CD4-positive, alpha-beta T cell (primary cell): Measurements from ENCODE around the gene MMP23B. TPM values are rescaled to one million over a fixed set of nuclear protein-coding genes. Genes with fewer than 3 reads are reported as not detected.

Experiments
- ATAC-seq: fragments of 200-7000 bp; cut with Tn5 transposase; one replicate; pipeline ENCODE4 v1.10.0; 2022; ENCODE audit warnings: mild to moderate bottlenecking; ENCODE audit not compliant: poor library complexity
- CTCF ChIA-PET: fragments of 350-600 bp; sonication (Branson Sonifier 250); formaldehyde crosslinking; loops from one replicate; lab custom pipeline; 2021; ENCODE audit warnings: antibody characterized with exemption, inconsistent platforms; lab: Charles Lee
- POLR2A ChIA-PET: fragments of 350-600 bp; sonication (Branson Sonifier 250); formaldehyde crosslinking; loops from one replicate; lab custom pipeline; 2021; ENCODE audit warnings: antibody characterized with exemption, inconsistent platforms; lab: Charles Lee
- DNase-seq, 14 experiments: peaks; one replicate each; pipeline ENCODE4 v3.0.0-alpha.2; 2013 to 2020; ENCODE audit warnings: mixed read lengths in 2 of 14
- H3K27ac ChIP-seq, 2 donors: one replicate each; pipeline versions ENCODE4 v1.5.1 to v1.7.0; 2013; ENCODE audit warnings: low read length in 2 of 2, low read depth in 1 of 2, mild to moderate bottlenecking in 1 of 2
- H3K27me3 ChIP-seq, 2 experiments: 1 replicate in 1 of 2; 2 replicates in 1 of 2; pipeline versions ENCODE4 v1.6.1 to v1.7.0; 2013; ENCODE audit warnings: low read length in 2 of 2, control low read depth in 1 of 2, mild to moderate bottlenecking in 1 of 2, moderate library complexity in 1 of 2; ENCODE audit not compliant: insufficient read depth in 2 of 2, control insufficient read depth in 1 of 2
- H3K36me3 ChIP-seq: one replicate; pipeline ENCODE4 v1.6.1; 2013; ENCODE audit warnings: low read length, control low read depth; ENCODE audit not compliant: insufficient read depth
- H3K4me1 ChIP-seq: one replicate; pipeline ENCODE4 v1.6.1; 2013; ENCODE audit warnings: low read length, control low read depth; ENCODE audit not compliant: insufficient read depth
- H3K4me3 ChIP-seq: one replicate; pipeline ENCODE4 v1.5.1; 2013; ENCODE audit warnings: mild to moderate bottlenecking, low read length, moderate library complexity
- H3K9me3 ChIP-seq, 2 experiments: 1 replicate in 1 of 2; 2 replicates in 1 of 2; pipeline versions ENCODE4 v1.6.1 to v1.7.0; 2013; ENCODE audit warnings: low read length in 2 of 2, mild to moderate bottlenecking in 2 of 2, control low read depth in 1 of 2, moderate library complexity in 1 of 2; ENCODE audit not compliant: control insufficient read depth in 1 of 2, insufficient read depth in 1 of 2
- H3K27ac Mint-ChIP-seq: one replicate; pipeline ENCODE4 v1.8.0; 2020; ENCODE audit warnings: mixed read lengths
- H3K27me3 Mint-ChIP-seq: one replicate; pipeline ENCODE4 v1.8.0; 2021; ENCODE audit warnings: mixed read lengths
- H3K36me3 Mint-ChIP-seq: one replicate; pipeline ENCODE4 v1.8.0; 2021; ENCODE audit warnings: low read depth, mixed read lengths
- H3K4me1 Mint-ChIP-seq: one replicate; pipeline ENCODE4 v1.8.0; 2021; ENCODE audit warnings: low read depth, mixed read lengths
- H3K4me3 Mint-ChIP-seq: one replicate; pipeline ENCODE4 v1.8.0; 2020; ENCODE audit warnings: mild to moderate bottlenecking, mixed read lengths
- H3K9me3 Mint-ChIP-seq: one replicate; pipeline ENCODE4 v1.8.0; 2020; ENCODE audit warnings: mixed read lengths
- CTCF ChIP-seq: fragments of 200-600 bp; IDR thresholded peaks from one replicate; pipeline ENCODE4 v1.8.0; 2022; ENCODE audit warnings: antibody characterized with exemption, mild to moderate bottlenecking
- intact Hi-C, 2 experiments: fragments of 100-400 bp; cut with DNase I in 1 of 2; cut with micrococcal nuclease in 1 of 2; formaldehyde crosslinking; loops; one replicate each; pipeline versions ENCODE4 v1.15.1 to v1.9.0; 2023 to 2025; cut with DNase I, micrococcal nuclease
- total RNA-seq, 174 experiments: library from RNA in 2 of 174; stranded (reverse) in 2 of 174; gene quantifications; one replicate each; pipeline ENCODE4 v1.2.3 and lab custom pipeline; 2021 to 2026

The MMP23B gene
- total RNA-seq, 2 experiments from 2014 or later = 3.0 to 3.7 TPM

- ATAC-seq = no peak
- Histone ChIP-seq H3K27me3 (peaks cover 0 to 4% of the 10 kb centered on the region in 2 experiments), H3K4me3 (no peak overlapping the region), H3K27ac (no peak overlapping the region), H3K9me3 (no peaks in the 10 kb centered on the region), H3K4me1 (peaks cover 25% of the 10 kb centered on the region), H3K36me3 (no peaks in the 10 kb centered on the region)
- ChIA-PET POLR2A (interaction anchor here (3.3 kb wide), 1 partner anchor 18 kb away, joined by 21 read pairs; the partner anchor contains the start of gene MIB2), CTCF (no interaction called here)
- no peaks in the 10 kb centered on the region for H3K9me3 Mint-ChIP-seq
- peaks cover 4% of the 10 kb centered on the region for H3K4me1 Mint-ChIP-seq
- intact Hi-C loops = no loop called here
- H3K27me3 Mint-ChIP-seq = no peaks in the 10 kb centered on the region
- DNase-seq = peak in 1 of 14 experiments; percentile 29
- no peak overlapping the region for H3K4me3 Mint-ChIP-seq
- no peaks in the 10 kb centered on the region for H3K36me3 Mint-ChIP-seq
- no peak overlapping the region for H3K27ac Mint-ChIP-seq
- TF ChIP-seq CTCF = no peak
These were observed 35.3 kb upstream of the MMP23B start for GRCh38 chr1:1596493-1597274.

- Mint-ChIP-seq H3K4me3 (peak overlapping the region; percentile 73), H3K36me3 (no peaks in the 10 kb centered on the region), H3K27ac (no peak overlapping the region), H3K4me1 (peaks cover 4% of the 10 kb centered on the region), H3K9me3 (no peaks in the 10 kb centered on the region), H3K27me3 (no peaks in the 10 kb centered on the region)
- no peaks in the 10 kb centered on the region for H3K36me3 ChIP-seq
- CTCF ChIA-PET = no interaction called here
- intact Hi-C loops = no loop called here
- H3K4me1 ChIP-seq = peaks cover 25% of the 10 kb centered on the region
- DNase-seq (peak in 2 of 14 experiments; percentile 56 to 65), ATAC-seq (peak; percentile 56)
- H3K4me3 ChIP-seq = no peak overlapping the region
- POLR2A ChIA-PET = interaction anchor here (3.3 kb wide), 1 partner anchor 17 kb away, joined by 21 read pairs; the partner anchor contains the start of gene MIB2
- TF ChIP-seq CTCF = no peak
- peaks cover 0 to 4% of the 10 kb centered on the region in 2 experiments for H3K27me3 ChIP-seq
- no peak overlapping the region for H3K27ac ChIP-seq
- no peaks in the 10 kb centered on the region for H3K9me3 ChIP-seq
These were observed 34.6 kb upstream of the MMP23B start for GRCh38 chr1:1597275-1597930.

- ChIA-PET CTCF (no interaction called here), POLR2A (interaction anchor here (3.3 kb wide), 1 partner anchor 17 kb away, joined by 21 read pairs; the partner anchor contains the start of gene MIB2)
- Histone ChIP-seq H3K36me3 (no peaks in the 10 kb centered on the region), H3K4me1 (peaks cover 25% of the 10 kb centered on the region), H3K27me3 (peaks cover 0 to 4% of the 10 kb centered on the region in 2 experiments), H3K27ac (no peak overlapping the region), H3K4me3 (no peak overlapping the region), H3K9me3 (no peaks in the 10 kb centered on the region)
- H3K27me3 Mint-ChIP-seq = no peaks in the 10 kb centered on the region
- ATAC-seq = no peak
- intact Hi-C loops = no loop called here
- no peak for TF ChIP-seq CTCF
- H3K27ac Mint-ChIP-seq = no peak overlapping the region
- no peaks in the 10 kb centered on the region for H3K36me3 Mint-ChIP-seq
- H3K4me3 Mint-ChIP-seq = peak overlapping the region; percentile 83
- H3K9me3 Mint-ChIP-seq = no peaks in the 10 kb centered on the region
- H3K4me1 Mint-ChIP-seq = peaks cover 4% of the 10 kb centered on the region
- peak in 1 of 14 experiments; percentile 31 for DNase-seq
These were observed 33.8 kb upstream of the MMP23B start for GRCh38 chr1:1598051-1598719.
